Ascending aorta (tissue), 2 donors: ENCODE data around the gene LYRM4. TPM values are rescaled to one million over a fixed set of nuclear protein-coding genes. Genes with fewer than 3 reads are reported as not detected.

Experiments
- DNase-seq, 2 donors: peaks; one replicate each; pipeline ENCODE4 v3.0.0-alpha.2; 2019; ENCODE audit warnings: low spot score in 2 of 2
- H3K27ac ChIP-seq, 2 donors: fragments of 200-600 bp; sonication (generic); one replicate each; pipeline ENCODE4 v1.5.1; 2016 to 2017; ENCODE audit warnings: mild to moderate bottlenecking in 1 of 2
- H3K27me3 ChIP-seq: fragments of 200-600 bp; sonication (generic); one replicate; pipeline ENCODE4 v1.5.1; 2017
- H3K36me3 ChIP-seq, 2 donors: fragments of 200-600 bp; sonication (generic); one replicate each; pipeline ENCODE4 v1.5.1; 2016
- H3K4me1 ChIP-seq, 2 donors: fragments of 200-600 bp; sonication (generic); one replicate each; pipeline ENCODE4 v1.5.1; 2016 to 2017; ENCODE audit warnings: mild to moderate bottlenecking in 1 of 2
- H3K4me3 ChIP-seq, 2 donors: fragments of 200-600 bp; sonication (generic); one replicate each; pipeline ENCODE4 v1.5.1; 2016 to 2017; ENCODE audit warnings: mild to moderate bottlenecking in 1 of 2
- H3K9me3 ChIP-seq, 2 donors: fragments of 200-600 bp; sonication (generic); one replicate each; pipeline ENCODE4 v1.5.1; 2016
- CTCF ChIP-seq, 3 experiments: fragments of 200-600 bp in 2 of 3; fragments of 450-650 bp in 1 of 3; sonication (generic) in 2 of 3; IDR thresholded peaks; one replicate each; pipeline ENCODE4 v1.5.1; 2016 to 2019; ENCODE audit warnings: antibody characterized with exemption in 3 of 3, mild to moderate bottlenecking in 1 of 3, moderate library complexity in 1 of 3
- intact Hi-C: fragments of 100-400 bp; cut with DNase I; formaldehyde crosslinking; loops from one replicate; pipeline ENCODE4 v1.15.1; 2023
- total RNA-seq: library from RNA; depleted of rRNA; stranded (reverse); fragments of >200 nt; gene quantifications from one replicate; pipeline ENCODE4 v1.1.0, GENCODE V29; 2016

LYRM4 gene
- total RNA-seq, 1 donor from 2014 or later: 10.5 TPM

- no peaks in the 10 kb centered on the region for H3K36me3 ChIP-seq
- no peak for DNase-seq
- H3K4me1 ChIP-seq: no peaks in the 10 kb centered on the region
- no peaks in the 10 kb centered on the region for H3K27me3 ChIP-seq
- no peak overlapping the region for H3K4me3 ChIP-seq
- TF ChIP-seq CTCF (IDR thresholded peaks at IDR 0.05): no peak
- H3K9me3 ChIP-seq: no peaks in the 10 kb centered on the region
- no peak overlapping the region for H3K27ac ChIP-seq
- intact Hi-C loops: no loop called here
Measured at GRCh38 chr6:5158180-5158579, 102.6 kb downstream of the LYRM4 start.

GRCh38 chr6:5157621-5158138 is 103.1 kb downstream of the LYRM4 start:
- H3K9me3 ChIP-seq: no peaks in the 10 kb centered on the region
- no peaks in the 10 kb centered on the region for H3K36me3 ChIP-seq
- no peaks in the 10 kb centered on the region for H3K4me1 ChIP-seq
- no peak overlapping the region for H3K4me3 ChIP-seq
- H3K27ac ChIP-seq: no peak overlapping the region
- no peaks in the 10 kb centered on the region for H3K27me3 ChIP-seq
- intact Hi-C loops: no loop called here
- no peak for DNase-seq
- no peak for TF ChIP-seq CTCF (IDR thresholded peaks at IDR 0.05)

- intact Hi-C loops: no loop called here
- no peak for TF ChIP-seq CTCF (IDR thresholded peaks at IDR 0.05)
- Histone ChIP-seq H3K27me3 (no peaks in the 10 kb centered on the region), H3K9me3 (no peaks in the 10 kb centered on the region), H3K4me1 (no peaks in the 10 kb centered on the region), H3K27ac (no peak overlapping the region), H3K36me3 (no peaks in the 10 kb centered on the region), H3K4me3 (no peak overlapping the region)
- no peak for DNase-seq
Measured at GRCh38 chr6:5156627-5157026, 104.1 kb downstream of the LYRM4 start.

- no peak for TF ChIP-seq CTCF (IDR thresholded peaks at IDR 0.05)
- Histone ChIP-seq H3K27me3 (no peaks in the 10 kb centered on the region), H3K4me1 (no peaks in the 10 kb centered on the region), H3K9me3 (no peaks in the 10 kb centered on the region), H3K27ac (no peak overlapping the region), H3K4me3 (no peak overlapping the region), H3K36me3 (no peaks in the 10 kb centered on the region)
- no peak for DNase-seq
- intact Hi-C loops: no loop called here
Measured at GRCh38 chr6:5155906-5156305, 104.8 kb downstream of the LYRM4 start.

GRCh38 chr6:5153186-5153585 is 107.6 kb downstream of the LYRM4 start:
- no peak for TF ChIP-seq CTCF (IDR thresholded peaks at IDR 0.05)

GRCh38 chr6:5152460-5152859 is 108.3 kb downstream of the LYRM4 start:
- Histone ChIP-seq H3K4me1 (no peaks in the 10 kb centered on the region), H3K36me3 (no peaks in the 10 kb centered on the region), H3K27ac (no peak overlapping the region), H3K4me3 (no peak overlapping the region), H3K9me3 (no peaks in the 10 kb centered on the region), H3K27me3 (no peaks in the 10 kb centered on the region)
- no peak for DNase-seq
- intact Hi-C loops: no loop called here
- TF ChIP-seq CTCF (IDR thresholded peaks at IDR 0.05): no peak

More at GRCh38 chr6:5153186-5153585, 107.6 kb downstream of the LYRM4 start:
- no peaks in the 10 kb centered on the region for H3K27me3 ChIP-seq
- DNase-seq: no peak
- no peak overlapping the region for H3K4me3 ChIP-seq
- H3K4me1 ChIP-seq: no peaks in the 10 kb centered on the region
- no peaks in the 10 kb centered on the region for H3K36me3 ChIP-seq
- no peak overlapping the region for H3K27ac ChIP-seq
- intact Hi-C loops: no loop called here
- no peaks in the 10 kb centered on the region for H3K9me3 ChIP-seq
